Skeletal muscle satellite cell (primary cell): Measurements from ENCODE around the gene RNASE8.

Experiments used
- H3K27me3 ChIP-seq: 2 replicates; pipeline ENCODE4 v1.7.0; 2013; ENCODE audit warnings: low read length; ENCODE audit not compliant: control insufficient read depth, insufficient read depth
- H3K36me3 ChIP-seq: 2 replicates; pipeline ENCODE4 v1.7.0; 2013; ENCODE audit warnings: mild to moderate bottlenecking, control low read depth, low read length; ENCODE audit not compliant: insufficient read depth
- H3K4me1 ChIP-seq: 2 replicates; pipeline ENCODE4 v1.7.0; 2013; ENCODE audit warnings: low read length; ENCODE audit not compliant: control insufficient read depth, insufficient read depth
- H3K4me2 ChIP-seq: 2 replicates; pipeline ENCODE4 v1.7.0; 2013; ENCODE audit warnings: mild to moderate bottlenecking, low read length
- H3K4me3 ChIP-seq: 2 replicates; pipeline ENCODE4 v1.7.0; 2013; ENCODE audit warnings: low read length
- H3K9ac ChIP-seq: 2 replicates; pipeline ENCODE4 v1.7.0; 2013; ENCODE audit warnings: mild to moderate bottlenecking, low read depth, low read length, moderate library complexity
- H3K9me3 ChIP-seq: replicated peaks from 2 replicates; pipeline ENCODE4 v1.7.0; 2013; ENCODE audit warnings: mild to moderate bottlenecking, control low read depth, low read length

RNASE8 gene

GRCh38 chr14:21022686-21023085, 34.9 kb upstream of the RNASE8 start:
- H3K4me1 ChIP-seq = no peaks in the 10 kb centered on the region
- no peak overlapping the region for H3K9ac ChIP-seq
- no peak overlapping the region for H3K4me3 ChIP-seq
- H3K27me3 ChIP-seq = peaks cover 74% of the 10 kb centered on the region
- H3K9me3 ChIP-seq = no peaks in the 10 kb centered on the region
- no peaks in the 10 kb centered on the region for H3K36me3 ChIP-seq
- H3K4me2 ChIP-seq = no peak overlapping the region

- H3K4me1 ChIP-seq = no peaks in the 10 kb centered on the region
- H3K4me2 ChIP-seq = no peak overlapping the region
- no peaks in the 10 kb centered on the region for H3K9me3 ChIP-seq
- no peak overlapping the region for H3K4me3 ChIP-seq
- H3K36me3 ChIP-seq = no peaks in the 10 kb centered on the region
- H3K9ac ChIP-seq = no peak overlapping the region
- peaks cover 74% of the 10 kb centered on the region for H3K27me3 ChIP-seq
Measured at GRCh38 chr14:21023174-21023573, 34.4 kb upstream of the RNASE8 start.

GRCh38 chr14:21023817-21024584, 33.6 kb upstream of the RNASE8 start:
- H3K9ac ChIP-seq = no peak overlapping the region
- no peaks in the 10 kb centered on the region for H3K4me1 ChIP-seq
- H3K9me3 ChIP-seq = no peaks in the 10 kb centered on the region
- no peak overlapping the region for H3K4me2 ChIP-seq
- H3K27me3 ChIP-seq = peaks cover 72% of the 10 kb centered on the region
- no peaks in the 10 kb centered on the region for H3K36me3 ChIP-seq
- H3K4me3 ChIP-seq = no peak overlapping the region

GRCh38 chr14:21024585-21025370, 32.8 kb upstream of the RNASE8 start, which contains the start of gene NDRG2:
Gene NDRG2, minus strand, starts transcription at chr14:21025061. Its CDS starts 1,746 bp downstream, at chr14:21023315.
- no peaks in the 10 kb centered on the region for H3K4me1 ChIP-seq
- H3K4me2 ChIP-seq = peak within 1 kb of the TSS; percentile 77
- no peaks in the 10 kb centered on the region for H3K36me3 ChIP-seq
- no peak within 1 kb of the TSS for H3K9ac ChIP-seq
- H3K4me3 ChIP-seq = peak within 1 kb of the TSS; percentile 52
- H3K9me3 ChIP-seq = no peaks in the 10 kb centered on the region
- peaks cover 71% of the 10 kb centered on the region for H3K27me3 ChIP-seq

GRCh38 chr14:21025371-21026273, 32.0 kb upstream of the RNASE8 start:
- H3K4me1 ChIP-seq = no peaks in the 10 kb centered on the region
- H3K36me3 ChIP-seq = no peaks in the 10 kb centered on the region
- H3K9me3 ChIP-seq = no peaks in the 10 kb centered on the region
- H3K4me3 ChIP-seq = peak overlapping the region; percentile 45
- peaks cover 75% of the 10 kb centered on the region for H3K27me3 ChIP-seq
- no peak overlapping the region for H3K9ac ChIP-seq
- peak overlapping the region; percentile 77 for H3K4me2 ChIP-seq

- Histone ChIP-seq H3K27me3 (peaks cover 75% of the 10 kb centered on the region), H3K36me3 (no peaks in the 10 kb centered on the region), H3K4me3 (no peak overlapping the region), H3K9ac (no peak overlapping the region), H3K4me2 (no peak overlapping the region), H3K9me3 (no peaks in the 10 kb centered on the region), H3K4me1 (no peaks in the 10 kb centered on the region)
Measured at GRCh38 chr14:21026274-21026987, 31.2 kb upstream of the RNASE8 start.

- H3K9me3 ChIP-seq = no peaks in the 10 kb centered on the region
- H3K4me2 ChIP-seq = no peak overlapping the region
- H3K4me1 ChIP-seq = no peaks in the 10 kb centered on the region
- no peaks in the 10 kb centered on the region for H3K36me3 ChIP-seq
- peaks cover 75% of the 10 kb centered on the region for H3K27me3 ChIP-seq
- H3K4me3 ChIP-seq = no peak overlapping the region
- no peak overlapping the region for H3K9ac ChIP-seq
Measured at GRCh38 chr14:21026988-21027315, 30.7 kb upstream of the RNASE8 start.

- H3K9ac ChIP-seq = no peak within 1 kb of the TSS
- H3K36me3 ChIP-seq = no peaks in the 10 kb centered on the region
- no peaks in the 10 kb centered on the region for H3K9me3 ChIP-seq
- H3K4me3 ChIP-seq = no peak within 1 kb of the TSS
- H3K4me2 ChIP-seq = no peak within 1 kb of the TSS
- H3K27me3 ChIP-seq = peaks cover 75% of the 10 kb centered on the region
- no peaks in the 10 kb centered on the region for H3K4me1 ChIP-seq
Measured at GRCh38 chr14:21029917-21030316, 27.7 kb upstream of the RNASE8 start, which contains the start of gene TPPP2. Gene TPPP2, plus strand, starts transcription at chr14:21030217. Its CDS starts 365 bp downstream, at chr14:21030582.

GRCh38 chr14:21030531-21030930, 27.1 kb upstream of the RNASE8 start:
- Histone ChIP-seq H3K36me3 (no peaks in the 10 kb centered on the region), H3K4me1 (no peaks in the 10 kb centered on the region), H3K27me3 (peaks cover 74% of the 10 kb centered on the region), H3K9me3 (no peaks in the 10 kb centered on the region), H3K9ac (no peak overlapping the region), H3K4me3 (no peak overlapping the region), H3K4me2 (no peak overlapping the region)

GRCh38 chr14:21032326-21033132, 25.1 kb upstream of the RNASE8 start:
- no peaks in the 10 kb centered on the region for H3K9me3 ChIP-seq
- H3K36me3 ChIP-seq = no peaks in the 10 kb centered on the region
- no peaks in the 10 kb centered on the region for H3K4me1 ChIP-seq
- no peak overlapping the region for H3K4me3 ChIP-seq
- H3K27me3 ChIP-seq = peaks cover 67% of the 10 kb centered on the region
- no peak overlapping the region for H3K4me2 ChIP-seq
- H3K9ac ChIP-seq = no peak overlapping the region
